Astrocyte of the cerebellum (primary cell): ENCODE results near the gene ACACA.
"Not testable (repeated sequence)": the region's sequence is repeated elsewhere in the genome, so short reads cannot be mapped to it uniquely, and the experiment has no call there.

Experiments
- DNase-seq: peaks from one replicate; pipeline ENCODE4 v3.0.0-alpha.2; 2011; ENCODE audit warnings: low read depth
- H3K4me3 ChIP-seq: 2 replicates; pipeline ENCODE4 v1.5.1; 2011; ENCODE audit warnings: mild to moderate bottlenecking, low read depth, low read length, moderate library complexity
- CTCF ChIP-seq: IDR thresholded peaks from 2 replicates; pipeline ENCODE4 v1.5.1; 2012; ENCODE audit warnings: low read length, low read depth, moderate library complexity, mild to moderate bottlenecking; ENCODE audit errors: missing control alignments
- in situ Hi-C: cut with HindIII; loops from 2 replicates; pipeline ENCODE4 v1.10.0; 2017; ENCODE audit warnings: low sequenced_read_pairs

The ACACA gene

GRCh38 chr17:37146086-37147064, 260.3 kb downstream of the ACACA start:
- no peak overlapping the region for H3K4me3 ChIP-seq
- in situ Hi-C loops, result no loop called here
- no peak for DNase-seq
- no peak for TF ChIP-seq CTCF

GRCh38 chr17:37144075-37144701, 262.4 kb downstream of the ACACA start:
- in situ Hi-C loops, result no loop called here
- TF ChIP-seq CTCF, result no peak
- no peak overlapping the region for H3K4me3 ChIP-seq
- DNase-seq, result no peak

- DNase-seq, H3K4me3 ChIP-seq, in situ Hi-C loops: not testable (repeated sequence)
Observed at GRCh38 chr17:37143558-37143957, 263.1 kb downstream of the ACACA start.

- in situ Hi-C loops, result no loop called here
- no peak overlapping the region for H3K4me3 ChIP-seq
- DNase-seq, result no peak
- no peak for TF ChIP-seq CTCF
Observed at GRCh38 chr17:37142294-37142896, 264.2 kb downstream of the ACACA start.

- TF ChIP-seq CTCF, result no peak
- H3K4me3 ChIP-seq, result no peak overlapping the region
- in situ Hi-C loops, result no loop called here
- DNase-seq, result no peak
Observed at GRCh38 chr17:37138571-37139120, 268.0 kb downstream of the ACACA start.

- in situ Hi-C loops, result no loop called here
- TF ChIP-seq CTCF, result no peak
- DNase-seq, result no peak
- no peak overlapping the region for H3K4me3 ChIP-seq
Observed at GRCh38 chr17:37137906-37138514, 268.6 kb downstream of the ACACA start.
